UCSD-AML1 (cell line): ENCODE data around the gene OR5H2.
"Not testable (repeated sequence)": the region's sequence is repeated elsewhere in the genome, so short reads cannot be mapped to it uniquely, and the experiment has no call there.

ENCODE experiments used
- DNase-seq: peaks from one replicate; lab custom pipeline; 2025; ENCODE audit not compliant: unreplicated experiment; lab: John Stamatoyannopoulos, UW

OR5H2 gene

DNA sequence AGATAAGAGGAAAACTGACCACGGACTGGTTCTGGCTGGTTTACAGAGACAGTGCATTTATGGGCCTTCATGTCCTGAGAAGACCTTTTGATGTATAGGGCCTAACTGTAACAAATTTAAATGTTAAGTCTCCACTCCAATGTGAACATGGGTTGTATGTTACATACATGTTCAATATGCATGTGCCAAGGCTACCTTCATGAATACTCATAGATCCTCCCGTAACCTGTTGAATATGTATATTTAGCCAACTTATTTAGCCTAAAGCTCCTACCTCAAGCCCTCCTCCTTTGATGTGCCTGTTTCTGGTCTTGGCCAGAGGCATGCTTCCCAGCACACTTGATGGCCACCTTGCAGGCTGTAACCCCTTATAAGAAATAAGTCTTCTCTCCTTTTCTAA, at the start of gene OR5H2:
Gene OR5H2, plus strand, starts transcription at position 301 of the 400 bp plus-strand sequence. CDS start 398 bp downstream, outside the sequence.
- no peak for DNase-seq

DNA sequence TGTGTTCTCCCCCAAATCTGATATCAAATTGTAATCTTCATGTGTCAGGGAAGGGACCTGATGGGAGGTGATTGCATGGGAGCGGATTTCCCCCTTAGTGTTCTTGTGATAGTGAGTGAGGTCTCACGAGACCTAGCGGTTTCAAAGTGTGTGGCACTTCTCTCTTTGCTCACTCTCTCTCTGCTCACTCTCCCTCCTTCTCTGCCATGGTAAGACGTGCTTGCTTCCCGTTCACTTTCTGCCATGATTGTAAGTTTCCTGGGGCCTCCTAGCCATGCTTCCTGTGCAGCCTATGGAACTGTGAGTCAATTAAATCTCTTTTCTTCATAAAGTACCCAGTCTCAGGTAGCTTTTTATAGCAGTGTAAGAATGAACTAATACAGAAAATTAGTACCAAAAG, 48.8 kb upstream of the OR5H2 start:
- no peak for DNase-seq

DNA sequence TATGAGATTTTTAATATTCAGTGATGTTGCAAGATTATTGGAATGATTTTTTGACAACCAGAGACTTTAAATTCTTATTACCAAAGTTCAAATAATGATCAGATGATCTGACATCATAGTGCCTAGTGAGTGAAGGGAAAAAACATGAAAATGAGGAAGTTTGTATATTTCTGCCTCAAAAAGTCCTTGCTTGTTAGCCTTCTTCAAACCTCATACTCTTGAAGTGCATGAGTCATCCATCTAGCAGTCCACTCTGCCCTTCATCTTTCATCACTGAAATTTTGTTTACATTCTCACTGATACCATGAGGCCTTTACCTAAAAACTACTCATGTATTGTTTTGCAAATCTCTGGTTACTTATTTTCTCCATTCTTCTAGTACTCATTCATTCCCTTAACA, 42.2 kb upstream of the OR5H2 start:
- no peak for DNase-seq

DNA sequence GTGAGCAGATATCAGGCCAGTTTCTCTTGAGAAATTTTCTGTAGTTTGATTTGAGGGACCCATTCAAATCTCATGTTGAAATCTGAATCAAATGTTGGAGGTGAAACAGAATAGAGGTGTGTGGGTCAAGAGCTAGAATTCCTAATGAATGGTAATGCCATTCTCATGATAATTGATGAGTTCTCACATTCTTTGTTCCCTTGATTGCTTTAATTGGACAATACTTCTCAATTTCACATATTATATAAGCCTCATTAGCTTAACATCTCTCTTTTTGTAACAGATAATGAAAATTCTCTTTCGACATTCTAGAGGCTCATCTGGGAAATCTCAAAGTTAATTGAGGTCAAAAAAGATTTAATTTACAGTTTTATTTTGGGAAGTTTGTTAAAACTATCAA, 40.1 kb upstream of the OR5H2 start:
- no peak for DNase-seq

- DNase-seq, result no peak
Observed at GRCh38 chr3:98243843-98244242, 38.5 kb upstream of the OR5H2 start.

DNA sequence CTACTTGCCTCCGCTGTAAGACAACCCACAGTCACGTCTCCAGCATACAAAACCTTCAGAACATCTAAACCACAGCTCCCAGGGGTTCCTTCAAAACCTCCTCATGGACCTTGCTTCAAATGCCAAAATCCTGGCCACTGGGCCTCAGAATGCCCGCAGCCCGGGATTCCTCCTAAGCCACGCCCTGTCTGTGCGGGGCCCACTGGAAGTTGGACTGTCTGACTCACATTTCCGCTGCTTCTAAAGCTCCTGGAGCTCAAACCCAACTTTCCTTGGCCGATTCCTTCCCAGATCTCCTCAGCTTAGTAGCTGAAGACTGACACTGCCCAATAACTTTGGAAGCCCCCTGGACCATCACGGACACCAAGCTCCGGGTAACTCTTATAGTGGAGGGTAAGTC, 36.2 kb upstream of the OR5H2 start:
- peak; percentile 5 for DNase-seq

GRCh38 chr3:98256026-98256425, 26.3 kb upstream of the OR5H2 start:
- DNase-seq, result not testable (repeated sequence)

DNA sequence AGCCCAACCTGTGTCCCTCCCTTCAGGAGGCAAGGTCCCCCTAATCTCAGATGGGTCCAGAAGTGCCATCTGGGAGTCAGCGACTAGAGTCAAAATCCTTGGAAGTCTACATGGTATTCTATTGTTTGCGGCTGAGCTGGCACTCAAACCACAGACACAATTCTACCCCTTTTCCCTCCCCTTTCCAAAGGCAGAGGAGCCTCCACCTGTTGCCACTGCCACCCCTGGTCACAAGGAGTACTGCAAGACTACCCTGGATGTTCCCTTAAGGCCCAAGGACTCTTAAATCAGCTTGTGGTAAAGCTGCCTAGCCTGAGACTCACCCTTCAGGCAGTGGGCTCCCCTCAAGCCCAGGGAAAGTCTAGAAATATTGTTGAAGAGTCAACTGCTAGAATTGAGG, 22.6 kb upstream of the OR5H2 start:
- DNase-seq, result no peak

DNA sequence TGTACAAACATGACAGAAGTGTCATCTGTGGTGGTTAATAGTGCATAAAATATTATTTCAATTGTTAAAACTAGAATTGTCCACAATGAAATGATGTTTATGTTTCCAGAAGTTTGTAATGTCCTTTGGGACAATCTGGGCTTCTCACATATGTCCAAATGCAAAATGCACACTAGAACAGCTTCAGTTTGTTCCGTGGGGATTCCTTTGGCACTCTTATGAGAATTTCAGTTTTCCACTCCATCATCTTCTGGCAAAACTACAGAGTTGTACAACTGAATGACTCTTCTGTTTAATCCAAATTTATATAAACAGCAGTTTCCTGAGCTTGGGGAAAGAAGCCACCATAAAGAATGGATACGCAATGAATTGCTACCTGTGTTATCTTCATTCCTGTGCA, 20.3 kb upstream of the OR5H2 start:
- DNase-seq, result no peak

- no peak for DNase-seq
Observed at GRCh38 chr3:98263944-98264343, 18.4 kb upstream of the OR5H2 start, which contains the start of gene OR5H6. Gene OR5H6, plus strand, starts transcription at chr3:98264244. Its CDS starts 89 bp downstream, at chr3:98264333.

DNA sequence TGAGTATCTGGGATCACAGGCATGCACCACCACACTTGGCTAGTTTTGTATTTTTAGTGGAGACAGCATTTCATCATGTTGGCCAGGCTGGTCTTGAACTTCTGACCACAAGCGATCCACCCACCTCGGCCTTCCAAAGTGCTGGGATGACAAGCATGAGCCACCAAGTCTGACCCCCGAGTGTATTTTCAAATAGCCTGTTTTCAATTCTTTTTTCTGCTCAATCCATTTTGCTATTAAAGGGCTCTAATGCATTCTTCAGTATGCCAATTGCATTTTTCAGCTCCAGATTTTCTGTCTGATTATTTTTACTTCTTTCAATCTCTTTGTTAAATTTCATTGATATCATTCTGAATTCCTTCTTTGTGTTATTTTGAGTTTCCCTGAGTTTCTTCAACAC, 12.5 kb upstream of the OR5H2 start:
- no peak for DNase-seq

DNA sequence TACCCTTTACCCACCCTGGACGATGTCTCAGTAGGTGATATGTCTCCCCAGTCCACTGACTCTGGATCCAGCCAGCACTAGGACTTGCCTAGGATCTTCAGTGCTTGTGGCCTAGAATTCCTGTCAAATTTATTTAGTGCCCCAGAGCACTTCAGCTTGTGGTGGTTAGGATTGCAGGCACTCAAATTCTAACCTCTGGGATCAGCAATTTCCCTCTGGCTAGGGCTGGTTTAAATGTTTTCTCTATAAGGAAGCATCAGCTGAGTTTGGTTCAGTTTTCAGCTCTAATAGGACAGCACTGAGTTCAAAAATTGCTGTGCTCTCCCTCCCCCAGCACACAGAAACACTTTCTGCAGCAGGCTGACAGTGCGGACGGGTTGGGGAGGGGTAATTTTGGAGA, 10.2 kb upstream of the OR5H2 start:
- no peak for DNase-seq

GRCh38 chr3:98274914-98275313, 7.4 kb upstream of the OR5H2 start:
- no peak for DNase-seq

DNA sequence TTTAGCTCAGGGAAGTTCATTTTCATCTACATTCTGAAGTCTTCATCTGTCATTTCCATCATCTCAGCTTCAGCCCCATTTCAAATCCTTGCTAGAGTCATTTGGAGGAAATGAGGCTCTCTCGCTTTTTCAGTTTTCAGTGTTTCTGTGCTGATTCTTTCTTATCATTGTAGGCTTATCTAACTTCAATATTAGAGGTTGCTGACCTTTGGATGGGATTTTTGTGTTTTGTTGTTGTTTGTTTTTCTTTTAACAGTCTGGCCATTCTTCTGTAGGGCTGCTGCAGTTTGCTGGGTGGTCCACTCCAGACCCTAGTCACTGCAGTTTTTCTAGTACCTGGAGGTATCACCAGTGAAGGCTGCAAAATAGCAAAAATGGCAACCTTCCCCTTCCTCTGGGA, 8.6 kb downstream of the OR5H2 start:
- DNase-seq, result no peak

DNA sequence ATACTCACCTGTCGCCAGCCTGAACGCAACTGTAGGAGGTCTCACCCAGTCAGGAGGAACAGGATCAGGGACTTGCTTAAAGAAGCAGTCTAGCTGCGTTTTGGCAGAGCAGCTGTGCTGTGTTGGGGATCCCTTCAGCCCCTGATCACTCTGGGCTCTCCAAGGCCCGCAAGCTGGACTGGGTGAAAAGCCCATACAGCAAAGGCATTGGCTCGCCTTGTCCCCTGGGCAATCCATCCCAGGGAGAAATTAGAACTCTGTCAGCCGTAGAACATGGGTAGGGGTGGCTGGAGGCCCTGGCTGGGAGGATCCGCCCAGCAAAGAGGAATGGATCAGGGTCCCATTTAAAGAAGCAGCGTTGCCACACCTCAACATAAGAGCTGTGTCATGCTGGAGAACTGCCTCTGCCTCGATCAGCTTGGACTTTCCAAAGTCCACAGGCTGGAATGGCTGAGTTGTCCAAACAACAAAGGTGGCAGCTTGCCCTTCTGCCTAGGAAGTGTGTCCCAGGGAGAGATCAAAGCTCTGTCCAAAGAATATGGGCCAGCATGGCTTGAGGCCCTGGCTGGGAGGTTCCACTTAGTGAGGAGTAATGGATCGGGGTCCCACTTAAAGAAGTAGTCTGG, 9.1 kb downstream of the OR5H2 start:
- DNase-seq, result no peak

DNA sequence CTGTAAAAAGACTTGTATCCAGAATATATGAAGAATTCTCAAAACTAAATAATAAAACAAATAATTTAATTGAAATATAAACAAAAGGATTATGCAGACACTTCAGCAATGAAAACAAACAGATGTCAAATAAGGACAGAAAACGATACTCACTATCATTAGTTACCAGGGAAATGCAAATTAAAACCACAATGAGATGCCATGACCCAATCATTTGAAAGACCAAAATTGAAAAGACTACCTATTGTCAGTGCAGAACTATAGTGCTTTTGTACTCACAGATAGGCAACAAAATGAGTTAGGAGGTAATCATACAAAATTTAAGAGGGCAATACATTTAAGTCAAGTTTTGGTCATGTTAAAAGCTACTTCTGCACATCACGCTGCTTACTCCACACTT, 39.8 kb downstream of the OR5H2 start:
- no peak for DNase-seq

GRCh38 chr3:98322686-98323085, 40.4 kb downstream of the OR5H2 start:
- DNase-seq, result no peak

DNA sequence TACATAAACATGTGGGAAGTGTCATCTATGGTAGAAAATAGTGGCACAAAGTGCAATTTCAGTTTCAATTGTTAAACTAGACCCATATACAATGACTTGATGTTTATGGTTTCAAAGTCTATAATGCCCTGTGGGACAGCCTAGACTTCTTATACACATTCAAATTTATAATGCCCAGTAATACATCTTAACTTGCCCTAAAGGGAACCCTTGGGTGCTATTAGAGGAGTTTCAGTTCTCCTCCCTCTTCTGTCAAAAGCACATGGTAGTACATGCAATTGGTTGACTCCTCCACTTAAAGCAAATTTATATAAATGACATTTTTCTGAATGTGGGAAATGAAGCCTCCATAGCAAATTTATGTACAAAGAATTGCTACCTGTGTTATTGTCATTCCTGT, 41.1 kb downstream of the OR5H2 start:
- no peak for DNase-seq

- no peak for DNase-seq
Observed at GRCh38 chr3:98325055-98325454, 42.8 kb downstream of the OR5H2 start.

DNA sequence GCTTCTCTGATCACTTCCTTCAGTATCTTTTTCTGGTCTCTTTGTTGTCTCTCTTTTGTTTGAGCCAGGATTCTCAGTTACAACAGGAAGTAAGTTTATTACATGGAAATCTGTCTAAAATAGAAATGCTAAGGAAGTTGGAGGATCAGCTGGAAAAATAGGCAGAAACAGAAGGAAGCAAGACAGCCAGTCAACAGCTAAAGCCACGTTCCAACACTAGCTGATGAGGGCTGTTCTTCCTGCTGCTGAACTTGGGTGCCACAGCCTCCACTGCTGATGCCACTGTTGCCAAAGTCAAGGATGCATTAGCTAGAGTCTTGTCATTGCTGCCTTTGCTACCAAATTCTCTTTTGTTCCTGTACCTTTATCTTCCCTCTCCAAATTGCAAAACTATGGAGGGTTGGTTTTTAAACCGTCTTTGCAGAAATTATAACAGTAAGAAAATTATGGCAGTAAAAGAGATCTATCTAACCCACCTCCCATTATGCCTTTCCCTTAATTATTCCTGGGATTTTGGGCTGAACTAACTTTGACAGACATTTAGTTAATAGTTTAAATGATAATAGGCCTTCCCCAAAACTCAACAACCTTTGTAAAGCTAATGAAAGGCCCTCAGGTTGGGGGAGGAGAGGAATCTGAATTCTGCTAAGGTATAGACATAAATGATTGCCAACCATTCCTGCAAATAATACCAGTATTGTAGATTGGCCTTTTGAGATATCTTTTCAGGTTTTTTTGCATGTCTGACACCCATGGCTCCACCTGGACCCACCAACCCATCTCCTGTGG, 44.0 kb downstream of the OR5H2 start:
- no peak for DNase-seq

DNA sequence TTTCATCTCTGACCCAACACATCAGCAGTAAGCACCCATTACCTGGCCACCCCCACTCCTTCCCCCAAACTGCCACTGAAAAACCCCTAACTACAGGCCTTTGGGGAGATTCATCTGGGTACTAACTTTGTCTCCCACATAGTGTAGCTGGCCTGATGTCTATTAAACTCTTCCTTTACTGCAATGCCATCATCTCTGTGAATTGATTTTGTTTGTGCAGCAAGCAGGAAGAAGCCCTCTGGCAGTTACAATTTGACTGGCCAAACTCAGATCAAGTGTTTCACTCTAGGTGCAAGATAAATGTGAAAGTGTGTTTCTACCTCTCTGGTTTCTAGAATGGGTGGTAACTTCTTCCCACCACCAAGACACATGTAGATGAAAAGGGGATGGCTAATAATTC, 44.6 kb downstream of the OR5H2 start:
- DNase-seq, result no peak

DNA sequence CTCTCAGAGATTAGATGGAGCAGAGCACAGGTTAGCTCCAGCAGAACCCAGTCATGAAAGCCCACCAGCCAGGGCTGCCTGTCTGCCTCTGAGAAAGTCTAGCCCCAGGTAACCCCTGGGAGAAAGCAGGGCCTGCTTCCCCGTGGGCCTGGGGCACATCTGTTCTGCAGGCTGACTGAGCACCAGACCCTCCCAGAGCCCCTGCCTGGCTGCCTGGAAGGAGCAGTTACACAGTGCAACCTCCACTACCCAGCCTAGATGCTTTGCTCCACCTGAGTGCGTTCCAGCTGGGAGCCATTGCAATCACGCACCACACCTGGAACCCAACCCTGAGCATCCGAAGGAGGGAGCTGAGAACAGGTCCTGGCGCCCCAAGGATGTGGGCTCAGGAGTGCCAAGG, 46.6 kb downstream of the OR5H2 start:
- no peak for DNase-seq
